ENCODE measurements around the gene MEIS3. TPM values are rescaled to one million over a fixed set of nuclear protein-coding genes. Genes with fewer than 3 reads are reported as not detected.
"Not testable (repeated sequence)": the region's sequence is repeated elsewhere in the genome, so short reads cannot be mapped to it uniquely, and the experiment has no call there.

The MEIS3 gene
- total RNA-seq, 1 donor from 2014 or later, result 2.7 TPM

- H3K27ac Mint-ChIP-seq (ENCODE audit: unreplicated experiment), result no peak overlapping the region
- H3K4me3 Mint-ChIP-seq (ENCODE audit: unreplicated experiment), result no peak overlapping the region
- H3K36me3 Mint-ChIP-seq (ENCODE audit: low read depth, unreplicated experiment), result peaks cover 4% of the 10 kb centered on the region
- TF ChIP-seq, protein P1, sequence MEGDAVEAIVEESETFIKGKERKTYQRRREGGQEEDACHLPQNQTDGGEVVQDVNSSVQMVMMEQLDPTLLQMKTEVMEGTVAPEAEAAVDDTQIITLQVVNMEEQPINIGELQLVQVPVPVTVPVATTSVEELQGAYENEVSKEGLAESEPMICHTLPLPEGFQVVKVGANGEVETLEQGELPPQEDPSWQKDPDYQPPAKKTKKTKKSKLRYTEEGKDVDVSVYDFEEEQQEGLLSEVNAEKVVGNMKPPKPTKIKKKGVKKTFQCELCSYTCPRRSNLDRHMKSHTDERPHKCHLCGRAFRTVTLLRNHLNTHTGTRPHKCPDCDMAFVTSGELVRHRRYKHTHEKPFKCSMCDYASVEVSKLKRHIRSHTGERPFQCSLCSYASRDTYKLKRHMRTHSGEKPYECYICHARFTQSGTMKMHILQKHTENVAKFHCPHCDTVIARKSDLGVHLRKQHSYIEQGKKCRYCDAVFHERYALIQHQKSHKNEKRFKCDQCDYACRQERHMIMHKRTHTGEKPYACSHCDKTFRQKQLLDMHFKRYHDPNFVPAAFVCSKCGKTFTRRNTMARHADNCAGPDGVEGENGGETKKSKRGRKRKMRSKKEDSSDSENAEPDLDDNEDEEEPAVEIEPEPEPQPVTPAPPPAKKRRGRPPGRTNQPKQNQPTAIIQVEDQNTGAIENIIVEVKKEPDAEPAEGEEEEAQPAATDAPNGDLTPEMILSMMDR (IDR thresholded peaks at IDR 0.05; ENCODE audit: unreplicated experiment), result no peak
- no peak for DNase-seq (ENCODE audit: low spot score)
- H3K4me1 Mint-ChIP-seq (ENCODE audit: unreplicated experiment), result peaks cover 14% of the 10 kb centered on the region
- H3K27me3 Mint-ChIP-seq (ENCODE audit: unreplicated experiment), result peaks cover 9% of the 10 kb centered on the region
- H3K9me3 Mint-ChIP-seq (ENCODE audit: unreplicated experiment), result no peaks in the 10 kb centered on the region
Observed at GRCh38 chr19:47398707-47399597, 20.4 kb downstream of the MEIS3 start.

DNA sequence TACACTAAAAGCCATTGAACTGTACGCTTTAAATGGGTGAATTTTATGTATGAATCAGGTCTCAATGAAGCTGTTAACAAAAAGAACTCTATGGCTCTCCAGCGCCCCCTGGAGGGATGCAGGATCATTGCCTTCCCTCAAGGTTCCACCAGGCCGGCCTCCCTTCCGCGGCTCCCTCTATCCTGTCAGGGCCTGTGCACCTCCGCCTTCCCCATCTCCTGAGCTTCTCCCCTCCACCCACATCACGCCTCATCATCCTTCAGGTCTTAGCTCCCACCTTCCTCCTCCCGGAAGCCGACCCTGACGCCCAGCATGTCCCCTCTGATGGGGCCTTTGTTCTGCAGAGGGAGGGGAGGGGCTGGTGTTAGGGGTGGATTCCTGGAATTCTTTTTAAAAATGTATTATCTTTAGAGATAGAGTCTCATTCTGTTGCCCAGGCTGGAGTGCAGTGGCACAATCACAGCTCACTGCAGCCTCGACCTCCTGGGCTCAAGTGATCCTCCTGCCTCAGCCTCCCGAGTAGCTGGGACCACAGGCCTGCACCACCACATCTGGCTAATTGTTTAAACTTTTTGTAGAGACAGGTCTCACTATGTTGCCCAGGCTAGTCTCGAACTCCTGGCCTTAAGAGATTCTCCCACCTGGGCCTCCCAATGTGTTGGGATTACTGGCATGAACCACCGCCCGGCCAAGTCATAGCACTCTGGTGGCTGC is 27.7 kb downstream of the MEIS3 start:
- DNase-seq (ENCODE audit: low spot score), result peak; percentile 84
- Mint-ChIP-seq H3K4me3 (ENCODE audit: unreplicated experiment) (no peak overlapping the region), H3K4me1 (ENCODE audit: unreplicated experiment) (peaks cover 4% of the 10 kb centered on the region), H3K36me3 (ENCODE audit: low read depth, unreplicated experiment) (peaks cover 6% of the 10 kb centered on the region), H3K9me3 (ENCODE audit: unreplicated experiment) (no peaks in the 10 kb centered on the region), H3K27me3 (ENCODE audit: unreplicated experiment) (peaks cover 12% of the 10 kb centered on the region), H3K27ac (ENCODE audit: unreplicated experiment) (no peak overlapping the region)
- TF ChIP-seq, protein P1 (IDR thresholded peaks at IDR 0.05; ENCODE audit: unreplicated experiment), result peak; percentile 91

DNA sequence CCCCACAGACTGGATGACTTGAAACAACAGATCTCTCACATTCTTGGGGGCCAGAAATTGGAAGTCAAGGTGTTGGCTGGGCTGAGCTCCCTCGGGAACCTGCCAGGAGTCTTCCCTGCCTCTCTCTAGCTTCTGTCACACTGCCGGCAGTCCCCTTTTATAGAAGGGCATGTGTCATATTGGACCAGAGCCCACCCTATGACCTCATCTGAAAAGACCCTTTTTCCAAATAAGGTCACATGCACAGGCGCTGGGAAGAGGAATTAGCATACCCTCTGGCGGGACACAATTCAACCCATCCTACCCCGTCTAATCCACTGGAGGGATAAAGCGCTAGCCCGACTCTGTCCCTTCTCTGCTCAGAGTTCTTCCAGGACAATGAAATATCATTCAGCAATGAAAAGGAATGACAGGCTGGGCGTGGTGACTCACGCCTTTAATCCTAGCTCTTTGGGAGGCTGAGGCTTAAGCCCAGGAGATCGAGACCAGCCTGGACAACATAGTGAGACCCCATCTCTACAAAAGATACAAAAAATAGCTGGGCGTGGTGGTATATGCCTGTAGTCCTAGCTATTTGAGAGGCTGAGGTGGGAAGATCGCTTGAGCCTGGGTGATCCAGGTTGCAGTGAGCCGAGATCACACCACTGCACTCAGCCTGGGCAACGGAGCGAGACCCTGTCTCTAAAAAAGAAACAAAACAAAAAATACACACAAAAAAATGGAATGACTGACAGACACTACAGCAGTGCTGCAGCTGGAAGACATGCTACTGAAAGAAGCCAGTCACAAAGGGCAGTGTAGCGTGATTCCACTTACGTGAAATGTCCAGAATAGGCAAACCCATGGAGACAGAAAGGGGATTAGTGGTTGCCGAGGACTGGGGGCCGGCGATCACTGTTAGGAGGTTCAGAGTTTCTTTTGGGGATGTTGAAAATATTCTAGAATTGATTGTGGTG is 28.5 kb downstream of the MEIS3 start:
- Mint-ChIP-seq H3K27me3 (ENCODE audit: unreplicated experiment) (peaks cover 13% of the 10 kb centered on the region), H3K36me3 (ENCODE audit: low read depth, unreplicated experiment) (peaks cover 6% of the 10 kb centered on the region), H3K9me3 (ENCODE audit: unreplicated experiment) (no peaks in the 10 kb centered on the region), H3K4me3 (ENCODE audit: unreplicated experiment) (no peak overlapping the region), H3K4me1 (ENCODE audit: unreplicated experiment) (peaks cover 4% of the 10 kb centered on the region), H3K27ac (ENCODE audit: unreplicated experiment) (peak overlapping the region; percentile 31)
- TF ChIP-seq, protein P1 (IDR thresholded peaks at IDR 0.05; ENCODE audit: unreplicated experiment), result no peak
- DNase-seq (ENCODE audit: low spot score), result no peak

- H3K36me3 Mint-ChIP-seq (ENCODE audit: low read depth, unreplicated experiment), result peaks cover 4% of the 10 kb centered on the region
- no peaks in the 10 kb centered on the region for H3K9me3 Mint-ChIP-seq (ENCODE audit: unreplicated experiment)
Observed at GRCh38 chr19:47389150-47389556, 30.2 kb downstream of the MEIS3 start.

GRCh38 chr19:47388721-47389120 is 30.6 kb downstream of the MEIS3 start:
- not testable (repeated sequence) for H3K27ac Mint-ChIP-seq (ENCODE audit: unreplicated experiment); H3K4me3 Mint-ChIP-seq (ENCODE audit: unreplicated experiment); H3K36me3 Mint-ChIP-seq (ENCODE audit: low read depth, unreplicated experiment); H3K9me3 Mint-ChIP-seq (ENCODE audit: unreplicated experiment); H3K4me1 Mint-ChIP-seq (ENCODE audit: unreplicated experiment); DNase-seq (ENCODE audit: low spot score)
- peaks cover 11% of the 10 kb centered on the region for H3K27me3 Mint-ChIP-seq (ENCODE audit: unreplicated experiment)

More at GRCh38 chr19:47389150-47389556, 30.2 kb downstream of the MEIS3 start:
- Mint-ChIP-seq H3K27me3 (ENCODE audit: unreplicated experiment) (peaks cover 13% of the 10 kb centered on the region), H3K4me3 (ENCODE audit: unreplicated experiment) (no peak overlapping the region), H3K27ac (ENCODE audit: unreplicated experiment) (no peak overlapping the region), H3K4me1 (ENCODE audit: unreplicated experiment) (peaks cover 2% of the 10 kb centered on the region)
- TF ChIP-seq, protein P1 (IDR thresholded peaks at IDR 0.05; ENCODE audit: unreplicated experiment), result no peak
- no peak for DNase-seq (ENCODE audit: low spot score)

GRCh38 chr19:47387623-47388022 is 31.7 kb downstream of the MEIS3 start:
- H3K27me3 Mint-ChIP-seq (ENCODE audit: unreplicated experiment), result peaks cover 13% of the 10 kb centered on the region
- H3K9me3 Mint-ChIP-seq (ENCODE audit: unreplicated experiment); H3K36me3 Mint-ChIP-seq (ENCODE audit: low read depth, unreplicated experiment); H3K27ac Mint-ChIP-seq (ENCODE audit: unreplicated experiment); DNase-seq (ENCODE audit: low spot score); H3K4me1 Mint-ChIP-seq (ENCODE audit: unreplicated experiment); H3K4me3 Mint-ChIP-seq (ENCODE audit: unreplicated experiment): not testable (repeated sequence)

GRCh38 chr19:47386582-47386981 is 32.7 kb downstream of the MEIS3 start:
- H3K27ac Mint-ChIP-seq (ENCODE audit: unreplicated experiment); DNase-seq (ENCODE audit: low spot score); H3K4me1 Mint-ChIP-seq (ENCODE audit: unreplicated experiment); H3K9me3 Mint-ChIP-seq (ENCODE audit: unreplicated experiment); H3K4me3 Mint-ChIP-seq (ENCODE audit: unreplicated experiment); H3K36me3 Mint-ChIP-seq (ENCODE audit: low read depth, unreplicated experiment): not testable (repeated sequence)
- H3K27me3 Mint-ChIP-seq (ENCODE audit: unreplicated experiment), result peaks cover 13% of the 10 kb centered on the region

Data from endothelial cell (in vitro differentiated cells).